ENCODE measurements around the gene PRPF19. TPM values are rescaled to one million over a fixed set of nuclear protein-coding genes. Genes with fewer than 3 reads are reported as not detected.

Gene PRPF19
- total and polyA plus RNA-seq, 2 experiments from 2014 or later = 17.0 to 58.8 TPM

- Histone ChIP-seq H3K4me1 (ENCODE audit: low read depth) (no peaks in the 10 kb centered on the region), H3K36me3 (no peaks in the 10 kb centered on the region), H3K9me3 (ENCODE audit: low read depth) (no peaks in the 10 kb centered on the region), H3K4me3 (no peak overlapping the region), H3K27me3 (peaks cover 17% of the 10 kb centered on the region), H3K27ac (no peak overlapping the region)
- TF ChIP-seq CTCF (IDR thresholded peaks at IDR 0.05; ENCODE audit: low read depth, low read length) = no peak
- no peak for DNase-seq (ENCODE audit: low read depth in 1 of 2, low spot score in 1 of 2)
Measured at GRCh38 chr11:60854847-60855725, 51.3 kb downstream of the PRPF19 start.

- TF ChIP-seq CTCF (IDR thresholded peaks at IDR 0.05; ENCODE audit: low read depth, low read length) = no peak
- peaks cover 17% of the 10 kb centered on the region for H3K27me3 ChIP-seq
- H3K9me3 ChIP-seq (ENCODE audit: low read depth) = no peaks in the 10 kb centered on the region
- DNase-seq (ENCODE audit: low read depth in 1 of 2, low spot score in 1 of 2) = no peak
- no peak overlapping the region for H3K27ac ChIP-seq
- no peak overlapping the region for H3K4me3 ChIP-seq
- H3K36me3 ChIP-seq = no peaks in the 10 kb centered on the region
- no peaks in the 10 kb centered on the region for H3K4me1 ChIP-seq (ENCODE audit: low read depth)
Measured at GRCh38 chr11:60854140-60854846, 52.1 kb downstream of the PRPF19 start.

GRCh38 chr11:60852982-60853950 is 53.1 kb downstream of the PRPF19 start:
- no peak for TF ChIP-seq CTCF (IDR thresholded peaks at IDR 0.05; ENCODE audit: low read depth, low read length)
- Histone ChIP-seq H3K9me3 (ENCODE audit: low read depth) (no peaks in the 10 kb centered on the region), H3K4me1 (ENCODE audit: low read depth) (no peaks in the 10 kb centered on the region), H3K36me3 (no peaks in the 10 kb centered on the region), H3K27ac (no peak overlapping the region), H3K4me3 (no peak overlapping the region), H3K27me3 (peaks cover 17% of the 10 kb centered on the region)
- no peak for DNase-seq (ENCODE audit: low read depth in 1 of 2, low spot score in 1 of 2)

- Histone ChIP-seq H3K4me1 (ENCODE audit: low read depth) (no peaks in the 10 kb centered on the region), H3K9me3 (ENCODE audit: low read depth) (no peaks in the 10 kb centered on the region), H3K36me3 (no peaks in the 10 kb centered on the region), H3K27me3 (peaks cover 17% of the 10 kb centered on the region), H3K4me3 (no peak overlapping the region), H3K27ac (no peak overlapping the region)
- peak in 1 of 2 donors; percentile 18 for DNase-seq (ENCODE audit: low read depth in 1 of 2, low spot score in 1 of 2)
- TF ChIP-seq CTCF (IDR thresholded peaks at IDR 0.05; ENCODE audit: low read depth, low read length) = no peak
Measured at GRCh38 chr11:60852117-60852981, 54.0 kb downstream of the PRPF19 start.
